ENCODE data around the gene OR2A7.
"Not testable (repeated sequence)": the region's sequence is repeated elsewhere in the genome, so short reads cannot be mapped to it uniquely, and the experiment has no call there.

OR2A7 gene

DNA sequence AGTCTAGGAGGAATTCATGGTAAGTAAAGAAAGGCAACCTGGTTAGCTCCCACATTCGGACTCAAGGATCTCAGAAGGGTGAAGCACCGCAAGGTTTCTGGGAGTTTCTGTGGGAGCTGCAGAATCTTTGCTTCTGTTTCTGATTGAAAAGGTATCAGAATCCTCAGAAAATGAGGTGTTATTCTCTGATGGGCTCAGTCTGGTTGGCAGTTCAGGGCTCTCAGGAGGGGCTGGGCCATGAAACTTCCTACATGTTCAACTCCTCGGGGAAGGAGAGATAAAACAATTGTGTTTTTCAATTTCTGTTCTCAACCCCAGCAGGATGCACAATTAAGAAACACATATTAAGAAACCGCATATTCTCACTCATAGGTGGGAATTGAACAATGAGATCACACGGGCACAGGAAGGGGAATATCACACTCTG lies 9.1 kb downstream of the OR2A7 start:
- DNase-seq (ENCODE audit: extremely low read depth in 1 of 2, low read depth in 1 of 2), result no peak

DNA sequence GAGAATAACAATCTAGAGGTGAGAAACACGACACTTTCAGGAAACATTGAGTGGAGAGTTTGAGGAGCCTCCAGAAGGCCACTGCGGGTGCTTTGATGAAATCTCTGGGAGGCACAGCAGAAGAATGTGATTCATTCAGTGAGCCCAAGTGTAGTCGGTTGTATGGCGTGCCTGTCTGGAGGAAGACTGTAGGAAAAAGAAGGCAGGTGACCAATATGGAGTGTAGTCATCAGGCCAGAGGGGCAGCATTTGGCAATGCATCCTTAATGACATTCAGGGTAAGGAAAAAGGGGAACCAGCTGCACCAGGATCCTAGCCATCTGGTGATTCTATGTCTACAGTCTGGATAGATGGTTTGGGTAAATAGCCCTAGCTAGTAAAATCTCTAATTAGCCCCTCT lies 12.3 kb downstream of the OR2A7 start:
- not testable (repeated sequence) for DNase-seq (ENCODE audit: extremely low read depth in 1 of 2, low read depth in 1 of 2)

DNA sequence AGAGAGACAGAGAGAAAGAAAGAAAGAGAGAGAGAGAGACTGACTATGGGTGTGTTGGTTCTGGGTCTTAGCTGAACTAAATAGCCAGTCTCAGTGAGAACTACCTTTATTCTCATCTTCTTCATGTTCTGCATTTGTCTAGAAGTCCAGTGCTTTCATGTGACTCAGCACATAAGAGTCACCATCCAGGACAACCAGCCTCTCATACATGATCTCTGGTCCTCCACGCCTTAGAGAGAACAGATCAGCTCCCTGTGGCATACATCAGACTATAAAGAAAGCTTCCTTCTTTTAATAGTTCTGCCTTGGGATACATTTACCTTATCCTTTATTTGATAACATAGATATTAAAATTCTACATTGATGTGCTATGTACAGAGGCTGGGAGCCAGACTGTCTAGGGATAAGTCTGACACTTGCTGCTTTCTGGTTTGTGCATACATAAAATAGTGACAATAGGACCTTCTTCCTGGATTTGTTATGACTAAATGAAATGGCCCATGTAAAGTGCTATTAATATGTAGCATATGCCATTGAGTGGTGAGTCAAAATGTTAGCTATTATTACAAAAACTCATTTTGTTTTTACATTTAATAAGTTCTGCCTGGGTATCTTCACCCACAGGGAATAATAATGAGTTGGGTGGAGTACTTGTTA lies 16.8 kb downstream of the OR2A7 start:
- DNase-seq (ENCODE audit: extremely low read depth in 1 of 2, low read depth in 1 of 2), result not testable (repeated sequence)

DNA sequence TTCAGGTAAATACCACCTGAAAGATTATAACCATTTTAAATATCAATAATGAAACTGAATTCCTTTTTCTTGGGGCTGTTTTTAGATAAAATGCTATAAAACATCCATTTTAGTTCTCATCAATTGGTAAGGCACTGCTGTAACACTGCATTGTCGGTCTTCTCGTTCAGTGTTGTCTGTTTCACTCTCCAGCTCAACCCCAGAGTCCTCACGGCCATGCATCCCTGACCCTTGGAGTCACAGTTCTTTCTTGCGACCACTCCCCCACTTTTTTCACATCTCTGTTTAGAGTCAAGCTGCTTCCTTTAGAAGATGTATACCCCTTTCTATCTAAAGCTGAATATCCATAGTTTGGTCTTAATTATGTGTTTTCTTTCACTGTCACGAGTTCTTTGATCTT lies 17.6 kb downstream of the OR2A7 start:
- DNase-seq (ENCODE audit: extremely low read depth in 1 of 2, low read depth in 1 of 2), result not testable (repeated sequence)

DNA sequence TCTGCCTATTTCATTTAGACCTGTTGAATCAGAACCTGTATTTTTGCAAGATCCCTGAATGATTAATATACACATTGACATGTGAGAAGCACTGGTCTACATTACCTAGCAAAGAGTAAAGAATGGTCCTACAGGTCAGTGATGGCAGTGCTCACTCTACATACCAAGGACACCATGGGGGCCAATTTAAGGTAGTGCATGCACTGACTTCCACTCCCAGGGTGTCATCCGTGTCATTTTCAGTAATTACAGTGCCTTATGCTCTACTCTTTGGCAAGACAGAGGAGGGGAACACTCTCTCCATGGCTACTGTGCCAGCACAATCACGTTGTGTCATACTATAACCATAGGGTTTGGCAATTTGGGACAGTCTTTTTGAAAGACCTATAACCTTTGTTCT lies 19.2 kb downstream of the OR2A7 start:
- DNase-seq (ENCODE audit: extremely low read depth in 1 of 2, low read depth in 1 of 2), result not testable (repeated sequence)

DNA sequence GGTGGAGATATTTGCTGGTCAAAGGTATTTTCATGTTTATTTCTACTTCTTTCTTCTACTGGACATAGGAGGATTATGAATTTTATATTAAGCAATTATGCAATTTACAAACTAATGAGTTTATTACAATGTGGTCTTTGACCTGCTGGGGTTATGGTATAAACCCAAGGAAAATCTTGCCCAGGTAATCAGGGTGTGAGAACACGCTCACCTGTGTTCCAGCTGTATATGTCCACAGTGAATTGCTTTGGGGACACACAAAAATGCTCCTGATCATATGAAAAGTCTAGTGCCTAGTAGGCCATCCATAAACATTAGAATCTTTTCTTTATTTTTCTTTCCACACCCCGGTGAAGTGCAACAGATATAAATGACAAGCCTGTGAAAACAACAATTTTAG lies 25.2 kb downstream of the OR2A7 start, which contains the start of gene OR2A42:
Gene OR2A42, minus strand, starts transcription at position 241 of the 400 bp plus-strand sequence. CDS start 6,762 bp downstream, outside the sequence.
- not testable (repeated sequence) for DNase-seq (ENCODE audit: extremely low read depth in 1 of 2, low read depth in 1 of 2)

DNA sequence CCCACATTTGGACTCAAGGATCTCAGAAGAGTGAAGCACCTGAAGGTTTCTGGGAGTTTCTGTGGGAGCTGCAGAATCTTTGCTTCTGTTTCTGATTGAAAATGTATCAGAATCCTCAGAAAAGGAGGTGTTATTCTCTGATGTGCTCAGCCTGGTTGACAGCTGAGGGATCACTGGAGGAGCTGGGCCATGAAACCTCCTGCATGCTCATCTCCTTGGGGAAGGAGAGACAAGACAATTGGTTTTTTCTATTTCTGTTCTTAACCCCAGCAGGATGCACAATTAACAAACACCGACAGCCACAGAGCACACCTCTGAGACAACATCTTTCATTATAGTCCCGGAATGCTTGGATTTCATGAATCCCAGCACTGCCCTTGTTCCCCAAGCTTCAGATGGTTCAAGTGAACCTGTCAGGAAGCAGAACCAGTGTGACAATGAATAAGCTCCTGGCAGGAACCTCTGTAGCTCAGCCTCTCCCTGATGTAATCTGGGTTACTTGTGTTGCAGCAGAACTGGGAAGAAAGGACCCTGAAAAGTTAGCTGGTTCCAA lies 26.0 kb downstream of the OR2A7 start:
- DNase-seq (ENCODE audit: extremely low read depth in 1 of 2, low read depth in 1 of 2), result not testable (repeated sequence)

DNA sequence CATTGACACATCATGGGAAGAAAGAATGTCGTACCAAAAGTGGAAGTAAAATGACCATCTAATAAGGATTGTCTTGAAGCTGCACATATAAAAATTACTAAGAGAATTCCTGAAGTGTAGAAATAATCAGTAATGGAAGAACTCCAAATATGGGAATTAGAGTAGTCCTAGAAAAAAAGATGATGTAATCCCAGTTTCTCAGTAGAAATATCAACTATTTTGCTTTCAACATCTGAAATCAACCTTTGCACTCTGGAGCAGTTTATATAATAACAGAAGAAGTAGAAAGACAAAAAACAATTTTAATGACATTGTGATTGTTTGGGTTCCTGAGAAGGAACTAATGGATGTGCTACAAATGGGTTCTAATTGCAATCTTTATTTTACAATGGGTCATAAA lies 31.6 kb downstream of the OR2A7 start:
- DNase-seq (ENCODE audit: extremely low read depth in 1 of 2, low read depth in 1 of 2), result not testable (repeated sequence)

DNA sequence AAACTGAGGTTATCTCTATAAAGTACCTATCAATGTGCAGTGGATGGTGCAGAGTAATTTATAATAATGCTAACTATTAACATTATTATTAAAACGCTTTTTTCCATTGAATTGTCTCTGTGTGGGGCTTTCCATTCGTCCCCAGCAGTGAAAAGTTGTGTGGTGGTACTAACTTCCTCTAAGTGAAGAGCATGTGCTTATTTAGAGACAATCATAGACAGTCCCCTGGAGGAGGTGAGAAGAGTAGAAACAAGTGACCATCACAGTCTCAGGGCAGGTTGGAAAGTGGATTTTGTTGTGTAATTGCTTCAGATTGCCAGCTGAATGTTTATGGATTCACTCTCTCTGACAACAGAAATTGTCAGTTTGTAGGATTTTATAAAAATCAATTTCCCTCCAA lies 33.6 kb downstream of the OR2A7 start:
- not testable (repeated sequence) for DNase-seq (ENCODE audit: extremely low read depth in 1 of 2, low read depth in 1 of 2)

DNA sequence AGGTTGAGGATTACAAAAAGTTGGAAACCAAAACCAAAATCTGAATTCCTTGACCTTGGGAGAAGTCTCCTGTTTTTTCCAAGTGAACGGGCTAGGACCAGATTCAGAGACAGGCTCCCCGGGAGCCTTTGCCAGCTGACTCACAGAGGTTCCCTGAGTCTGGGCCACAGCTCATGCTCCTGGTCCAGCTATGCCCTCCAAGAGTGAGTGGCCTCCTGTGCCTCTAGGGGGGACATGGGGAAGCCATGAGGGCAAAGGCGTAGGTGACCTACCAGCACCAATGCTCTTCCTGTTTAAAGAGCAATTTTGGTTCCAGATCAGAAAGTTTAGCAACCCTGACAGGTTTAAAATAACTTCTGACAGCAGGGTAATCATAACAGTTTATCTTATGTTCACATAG lies 35.8 kb downstream of the OR2A7 start:
- not testable (repeated sequence) for DNase-seq (ENCODE audit: extremely low read depth in 1 of 2, low read depth in 1 of 2)

DNA sequence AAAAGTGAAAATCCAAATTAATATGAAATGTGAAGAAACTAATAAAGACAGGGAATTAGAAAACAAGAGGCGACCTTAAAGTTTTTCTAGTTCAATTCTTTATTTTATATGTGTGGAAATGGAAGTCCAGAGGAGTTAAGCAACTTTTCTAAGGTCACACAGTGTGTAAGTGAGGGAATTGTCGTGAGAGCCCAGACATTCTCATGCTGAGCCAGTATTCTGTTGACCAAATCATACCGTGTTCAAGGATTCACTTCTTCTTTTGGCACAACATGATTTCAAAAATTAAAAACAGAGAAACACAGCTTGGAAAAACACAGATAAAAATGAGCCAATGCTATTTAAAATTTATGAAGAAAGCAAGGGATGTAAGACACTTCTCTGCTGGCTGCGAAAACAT lies 37.7 kb downstream of the OR2A7 start:
- DNase-seq (ENCODE audit: extremely low read depth in 1 of 2, low read depth in 1 of 2), result not testable (repeated sequence)

DNA sequence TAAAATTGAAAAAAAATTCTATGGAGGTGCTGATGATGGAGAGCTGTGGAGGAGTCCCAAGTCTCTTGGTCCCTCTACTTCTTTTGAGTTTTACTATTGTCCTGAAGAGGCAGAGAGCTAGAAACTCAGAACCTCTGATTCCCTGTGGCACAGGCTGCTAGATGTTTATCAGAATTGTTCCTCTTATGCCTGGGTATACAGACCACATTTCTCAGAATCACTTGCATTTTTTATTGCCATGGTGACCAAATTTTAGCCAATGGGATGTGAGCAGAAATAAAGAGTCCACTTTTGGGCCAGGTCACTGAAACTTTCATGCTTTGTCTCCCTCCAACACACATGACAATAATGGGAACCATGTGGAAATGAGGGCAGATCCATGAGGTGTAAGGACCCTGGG lies 40.9 kb downstream of the OR2A7 start:
- DNase-seq (ENCODE audit: extremely low read depth in 1 of 2, low read depth in 1 of 2), result not testable (repeated sequence)

DNA sequence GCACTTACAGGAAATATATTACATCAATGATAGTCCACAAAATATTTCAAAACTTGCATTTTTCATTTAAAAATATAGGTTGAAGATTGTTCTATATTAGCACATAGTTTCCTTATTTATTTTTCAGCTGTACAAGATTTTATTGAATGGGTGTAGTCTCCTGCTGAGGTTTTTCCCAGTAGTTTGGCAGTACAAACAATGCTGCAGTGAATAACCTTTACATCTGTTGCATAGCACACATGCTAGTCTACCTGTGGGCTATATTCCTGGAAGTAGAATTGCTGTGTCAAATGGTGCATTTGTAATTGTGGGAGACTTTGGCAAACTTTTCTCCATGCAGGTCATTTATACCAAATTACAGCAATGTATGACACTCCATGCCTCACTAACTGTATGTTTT lies 44.1 kb downstream of the OR2A7 start:
- DNase-seq (ENCODE audit: extremely low read depth in 1 of 2, low read depth in 1 of 2), result not testable (repeated sequence)

DNA sequence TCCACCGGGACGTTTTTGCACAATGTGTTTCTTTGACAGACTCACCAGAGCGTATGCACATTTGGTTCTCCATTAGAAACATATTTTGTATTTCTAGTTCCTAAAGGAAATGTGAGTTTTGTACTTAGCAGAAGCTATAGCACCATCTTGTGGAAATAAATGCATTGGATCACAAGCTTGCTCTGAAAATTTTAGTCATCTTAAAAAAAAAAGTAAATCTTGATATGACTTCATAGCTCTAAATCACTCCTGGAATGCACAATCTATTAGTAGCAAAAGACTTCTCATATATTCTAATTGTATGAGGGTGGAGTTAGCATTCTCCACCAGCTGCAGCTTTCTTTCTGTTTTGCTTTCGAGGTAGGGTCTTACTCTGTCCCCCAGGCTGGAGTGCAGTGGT lies 45.4 kb downstream of the OR2A7 start:
- DNase-seq (ENCODE audit: extremely low read depth in 1 of 2, low read depth in 1 of 2), result not testable (repeated sequence)

DNA sequence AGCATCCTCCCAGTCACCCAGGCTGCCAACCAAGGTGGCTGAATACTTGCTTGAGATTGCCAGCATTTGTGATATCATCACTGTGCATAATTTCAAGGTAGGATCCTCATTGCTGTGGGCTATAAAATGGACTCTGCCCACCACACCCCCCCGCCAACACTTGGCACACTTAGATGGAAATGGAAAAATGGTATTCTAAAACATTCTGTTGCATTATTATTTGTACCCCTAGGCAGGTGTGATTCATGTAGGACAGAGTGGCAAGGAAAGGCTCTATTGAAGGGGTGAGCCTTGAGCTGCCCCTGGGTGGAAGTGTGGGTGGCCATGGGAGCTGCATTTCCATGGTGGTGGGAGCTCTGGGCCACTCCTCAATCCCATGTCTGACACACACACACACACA lies 46.0 kb downstream of the OR2A7 start:
- DNase-seq (ENCODE audit: extremely low read depth in 1 of 2, low read depth in 1 of 2), result not testable (repeated sequence)

DNA sequence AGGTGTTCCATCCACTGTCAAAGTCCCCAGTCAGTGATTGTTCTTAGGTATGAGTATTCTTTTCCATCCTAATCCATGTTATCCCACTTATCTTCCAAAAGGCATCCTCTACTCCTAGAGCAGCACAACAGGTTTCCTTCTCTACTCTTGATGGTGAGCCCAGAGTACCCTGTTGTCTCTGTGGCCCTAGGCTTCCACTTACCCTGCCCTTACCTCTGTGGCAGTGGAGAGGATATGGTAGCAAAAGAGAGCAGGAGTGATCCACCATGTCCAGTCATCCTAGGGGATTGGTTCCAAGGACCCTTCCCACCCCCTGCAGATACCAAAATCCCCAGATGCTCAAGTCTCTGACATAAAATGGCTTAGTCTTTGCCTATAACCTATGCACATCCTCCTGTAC lies 47.4 kb downstream of the OR2A7 start:
- DNase-seq (ENCODE audit: extremely low read depth in 1 of 2, low read depth in 1 of 2), result not testable (repeated sequence)
